Brain microvascular endothelial cell (primary cell): Measurements from ENCODE around the gene ELANE.

Experiments used
- DNase-seq: peaks from one replicate; pipeline ENCODE4 v3.0.0-alpha.2; 2020
- H3K27ac ChIP-seq: fragments of 250-450 bp; sonication (Bioruptor Pico); 2 replicates; pipeline ENCODE4 v1.5.1; 2020; ENCODE audit warnings: mild to moderate bottlenecking, moderate library complexity
- H3K27me3 ChIP-seq: fragments of 250-450 bp; sonication (Bioruptor Pico); replicated peaks from 2 replicates; pipeline ENCODE4 v1.5.1; 2020; ENCODE audit warnings: mild to moderate bottlenecking
- H3K36me3 ChIP-seq: fragments of 250-450 bp; sonication (Bioruptor Pico); replicated peaks from 2 replicates; pipeline ENCODE4 v1.5.1; 2020; ENCODE audit warnings: mild to moderate bottlenecking
- H3K4me3 ChIP-seq: 2 replicates; pipeline ENCODE4 v1.5.1; 2011; ENCODE audit warnings: low read depth, mild to moderate bottlenecking, control low read depth, low read length, moderate library complexity
- CTCF ChIP-seq: IDR thresholded peaks from 2 replicates; pipeline ENCODE4 v1.5.1; 2011; ENCODE audit warnings: low read depth, mild to moderate bottlenecking, moderate library complexity, low read length, control low read depth, inconsistent platforms; ENCODE audit errors: missing control alignments
- in situ Hi-C: cut with HindIII; loops from 2 replicates; pipeline ENCODE4 v1.10.0; 2017; ENCODE audit warnings: low sequenced_read_pairs, low pct_ligation_motif_present

Gene ELANE

GRCh38 chr19:867301-867793, 15.2 kb downstream of the ELANE start:
- in situ Hi-C loops = no loop called here
- Histone ChIP-seq H3K4me3 (no peak overlapping the region), H3K27ac (no peak overlapping the region), H3K36me3 (peaks cover 29% of the 10 kb centered on the region), H3K27me3 (no peaks in the 10 kb centered on the region)
- no peak for DNase-seq
- no peak for TF ChIP-seq CTCF

GRCh38 chr19:867855-868457, 15.9 kb downstream of the ELANE start:
- TF ChIP-seq CTCF = no peak
- H3K27ac ChIP-seq = no peak overlapping the region
- in situ Hi-C loops = no loop called here
- H3K36me3 ChIP-seq = peaks cover 29% of the 10 kb centered on the region
- no peak overlapping the region for H3K4me3 ChIP-seq
- DNase-seq = no peak
- no peaks in the 10 kb centered on the region for H3K27me3 ChIP-seq

- no peak for TF ChIP-seq CTCF
- no peak overlapping the region for H3K27ac ChIP-seq
- H3K27me3 ChIP-seq = no peaks in the 10 kb centered on the region
- peaks cover 32% of the 10 kb centered on the region for H3K36me3 ChIP-seq
- no peak overlapping the region for H3K4me3 ChIP-seq
- in situ Hi-C loops = no loop called here
- DNase-seq = no peak
These were observed 16.5 kb downstream of the ELANE start for GRCh38 chr19:868458-869244.

GRCh38 chr19:869245-870177, 17.4 kb downstream of the ELANE start:
- H3K36me3 ChIP-seq = peaks cover 40% of the 10 kb centered on the region
- no peaks in the 10 kb centered on the region for H3K27me3 ChIP-seq
- no peak for TF ChIP-seq CTCF
- H3K4me3 ChIP-seq = no peak overlapping the region
- in situ Hi-C loops = no loop called here
- peak; percentile 88 for DNase-seq
- H3K27ac ChIP-seq = no peak overlapping the region

- in situ Hi-C loops = no loop called here
- H3K27me3 ChIP-seq = no peaks in the 10 kb centered on the region
- DNase-seq = no peak
- H3K27ac ChIP-seq = no peak overlapping the region
- H3K4me3 ChIP-seq = no peak overlapping the region
- no peak for TF ChIP-seq CTCF
- H3K36me3 ChIP-seq = peaks cover 44% of the 10 kb centered on the region
These were observed 18.2 kb downstream of the ELANE start for GRCh38 chr19:870314-870713.
